ENCODE data around the gene ABHD12.

DNA sequence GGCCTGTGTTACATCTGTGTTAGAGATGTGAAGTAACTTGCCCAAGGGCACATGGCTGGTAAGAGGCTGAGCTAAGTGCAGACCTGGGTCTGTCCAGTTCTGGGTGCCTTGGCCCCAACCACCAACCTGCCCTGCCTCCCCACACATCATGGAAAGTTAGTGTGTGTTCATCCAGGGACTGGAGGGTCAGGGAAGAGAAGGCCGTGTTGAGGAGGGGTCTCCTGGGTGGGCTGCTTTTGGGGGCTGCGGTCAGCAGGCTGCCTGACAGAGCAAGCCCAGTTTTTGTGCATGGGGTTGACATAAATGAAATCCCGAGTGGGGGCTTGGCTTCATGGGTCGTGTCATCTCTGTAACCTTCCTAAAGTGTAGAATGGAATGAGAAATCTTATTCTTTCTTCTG is 131.8 kb downstream of the ABHD12 start:
- TF ChIP-seq POLR2A (IDR thresholded peaks at IDR 0.05; ENCODE audit: low read depth, low read length) (no peak), POLR2AphosphoS5 (IDR thresholded peaks at IDR 0.05; ENCODE audit: low read depth, low read length) (no peak)

Measured in GM12891 (cell line).